Activated T-cell treated with anti-CD3 and anti-CD28 coated beads, Interleukin-2, amount 50 U/mL, for 48 hours (primary cell): Measurements from ENCODE around the gene PPIF.

Source experiments
- DNase-seq, 2 experiments: peaks; one replicate each; pipeline ENCODE4 v3.0.0-alpha.2; 2020

Gene PPIF

DNA sequence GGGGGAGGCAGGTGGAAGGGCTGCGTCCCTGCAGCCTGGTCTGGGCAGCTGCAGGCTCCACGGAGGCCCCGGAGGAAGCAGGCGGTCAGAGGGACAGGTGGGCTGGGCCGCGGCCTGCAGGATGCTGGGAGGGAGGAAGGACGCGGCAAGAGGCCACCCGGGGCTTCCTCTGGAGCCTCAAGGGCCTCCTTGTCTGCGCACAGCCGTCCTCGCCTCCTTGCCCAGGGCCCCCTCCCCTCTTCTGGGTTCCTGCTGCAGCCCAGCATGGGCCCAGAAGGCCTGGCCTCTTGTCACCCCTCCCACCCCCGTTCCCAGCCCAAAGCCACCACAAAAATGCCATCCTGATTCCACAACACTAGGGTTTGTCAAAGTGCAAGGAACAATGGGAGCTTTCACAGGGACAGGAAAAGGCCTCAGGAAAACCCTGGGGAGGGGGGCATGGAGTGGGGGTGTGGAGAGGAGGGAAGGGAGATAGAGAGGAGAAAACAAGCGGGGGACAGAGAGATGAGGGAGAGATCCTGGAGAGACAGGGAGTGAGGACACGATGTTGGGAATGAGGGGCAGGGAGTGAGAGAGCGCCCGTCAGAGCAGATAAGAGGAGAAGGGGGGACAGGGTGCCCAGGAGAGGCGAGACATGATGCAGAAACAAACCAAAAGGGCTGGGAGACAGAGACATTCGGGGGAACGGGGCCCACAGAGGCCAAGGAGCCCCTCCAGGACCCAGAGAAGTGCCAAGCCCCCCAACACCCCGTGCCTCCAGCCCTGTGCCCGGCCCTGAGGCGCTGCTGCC is 56.4 kb downstream of the PPIF start:
- no peak for DNase-seq

DNA sequence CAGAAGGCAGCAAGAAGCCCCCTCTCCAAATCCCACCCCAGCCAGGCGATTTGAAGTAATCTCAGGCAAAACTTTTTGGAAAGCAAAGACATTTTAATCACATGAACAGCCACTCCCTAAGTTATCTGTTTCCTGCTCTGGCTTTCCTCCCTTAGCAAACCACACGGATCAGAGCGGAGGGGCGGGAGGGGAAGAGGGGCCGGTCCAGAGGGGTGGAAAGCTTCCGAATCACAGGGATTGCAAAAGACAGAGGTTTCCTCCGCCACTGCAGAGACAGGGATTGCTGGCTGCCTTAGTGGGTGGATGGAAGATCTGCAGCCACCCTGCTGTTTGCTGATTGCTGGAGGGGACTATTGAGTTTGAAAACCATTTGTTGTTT is 57.0 kb downstream of the PPIF start:
- DNase-seq: no peak

DNA sequence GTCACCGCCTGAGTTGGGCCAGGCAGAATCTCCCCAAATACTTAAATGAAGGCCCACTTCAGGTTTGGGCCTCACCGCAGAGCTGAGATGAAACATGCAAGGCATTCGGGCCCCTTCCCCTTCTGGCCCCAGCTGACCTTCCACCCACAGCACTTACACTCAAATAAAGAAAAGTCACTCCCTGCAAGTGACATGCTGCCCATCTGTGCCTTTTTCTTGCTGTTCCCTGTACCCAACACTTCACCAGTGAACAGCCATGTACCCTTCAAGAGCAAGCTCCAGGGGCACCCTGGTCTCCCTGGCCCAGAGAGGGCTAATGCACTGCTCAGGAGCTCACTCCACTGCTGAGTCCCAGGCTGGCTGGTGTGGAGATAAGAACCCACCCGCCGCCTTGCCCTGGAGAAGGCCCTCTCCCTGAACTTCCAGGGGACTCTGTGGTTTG is 57.4 kb downstream of the PPIF start:
- DNase-seq: no peak
